GM18511 (cell line): ENCODE results near the gene AQP2.

Source experiments
- ATAC-seq: cut with Tn5 transposase; IDR thresholded peaks from one replicate; pipeline ENCODE4 v1.9.1; 2021; ENCODE audit warnings: mild to moderate bottlenecking, moderate library complexity; ENCODE audit not compliant: unreplicated experiment

The AQP2 gene

DNA sequence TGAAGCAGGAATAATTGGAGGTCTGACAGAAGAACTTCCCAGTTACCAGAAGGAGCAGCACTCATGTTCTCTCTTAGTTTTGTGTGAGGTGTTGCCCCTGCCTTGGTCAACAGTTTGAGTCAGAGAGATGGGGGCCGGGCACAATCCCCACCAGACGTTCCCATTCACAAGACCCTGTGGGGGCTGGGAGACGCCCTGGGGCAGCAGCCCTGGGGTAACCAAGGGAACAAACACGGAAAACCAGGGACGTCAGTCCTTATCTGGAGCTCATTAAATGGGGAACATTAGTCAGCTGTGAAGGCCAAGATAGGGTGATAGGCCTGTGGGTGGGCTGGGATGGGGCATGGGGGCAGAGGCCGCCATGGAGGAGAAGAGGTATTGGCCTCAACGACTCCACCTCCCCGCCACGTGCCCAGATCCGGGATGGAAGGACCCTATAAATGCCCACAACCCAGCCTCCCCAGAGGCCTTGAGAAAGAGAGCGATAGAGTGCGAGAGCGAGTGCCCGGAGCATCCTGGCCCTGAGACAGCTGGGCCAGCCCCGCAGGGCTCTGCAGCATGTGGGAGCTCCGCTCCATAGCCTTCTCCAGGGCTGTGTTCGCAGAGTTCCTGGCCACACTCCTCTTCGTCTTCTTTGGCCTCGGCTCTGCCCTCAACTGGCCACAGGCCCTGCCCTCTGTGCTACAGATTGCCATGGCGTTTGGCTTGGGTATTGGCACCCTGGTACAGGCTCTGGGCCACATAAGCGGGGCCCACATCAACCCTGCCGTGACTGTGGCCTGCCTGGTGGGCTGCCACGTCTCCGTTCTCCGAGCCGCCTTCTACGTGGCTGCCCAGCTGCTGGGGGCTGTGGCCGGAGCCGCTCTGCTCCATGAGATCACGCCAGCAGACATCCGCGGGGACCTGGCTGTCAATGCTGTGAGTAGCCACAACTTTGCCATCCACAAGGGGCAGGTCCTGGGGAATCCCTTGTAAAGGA lies at the start of gene AQP2:
Gene AQP2, plus strand, starts transcription at position 465 of the 979 bp plus-strand sequence. Its CDS starts 94 bp downstream, at position 559.
- ATAC-seq: no peak

DNA sequence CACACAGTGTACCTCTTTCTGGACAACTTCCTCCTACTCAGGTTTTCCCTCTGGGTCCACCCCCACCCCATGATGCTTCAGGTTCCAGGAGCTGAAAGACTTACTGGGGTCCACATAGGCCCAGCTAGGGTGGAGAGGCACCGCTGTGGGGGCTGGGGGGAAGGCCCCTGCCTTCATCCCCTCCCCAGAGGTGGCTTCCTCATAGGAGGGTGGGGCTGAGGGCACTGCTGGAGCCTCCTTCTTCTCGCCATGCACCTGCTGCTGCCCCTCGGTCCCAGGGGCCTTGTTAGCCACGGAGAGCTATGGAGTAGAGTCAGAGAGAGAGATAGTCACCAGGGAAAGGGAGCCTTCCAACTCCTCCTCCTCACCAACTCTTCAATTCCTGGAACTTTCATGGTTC lies 49.5 kb upstream of the AQP2 start:
- no peak for ATAC-seq

GRCh38 chr12:49901986-49902385 lies 48.6 kb upstream of the AQP2 start:
- ATAC-seq: no peak

DNA sequence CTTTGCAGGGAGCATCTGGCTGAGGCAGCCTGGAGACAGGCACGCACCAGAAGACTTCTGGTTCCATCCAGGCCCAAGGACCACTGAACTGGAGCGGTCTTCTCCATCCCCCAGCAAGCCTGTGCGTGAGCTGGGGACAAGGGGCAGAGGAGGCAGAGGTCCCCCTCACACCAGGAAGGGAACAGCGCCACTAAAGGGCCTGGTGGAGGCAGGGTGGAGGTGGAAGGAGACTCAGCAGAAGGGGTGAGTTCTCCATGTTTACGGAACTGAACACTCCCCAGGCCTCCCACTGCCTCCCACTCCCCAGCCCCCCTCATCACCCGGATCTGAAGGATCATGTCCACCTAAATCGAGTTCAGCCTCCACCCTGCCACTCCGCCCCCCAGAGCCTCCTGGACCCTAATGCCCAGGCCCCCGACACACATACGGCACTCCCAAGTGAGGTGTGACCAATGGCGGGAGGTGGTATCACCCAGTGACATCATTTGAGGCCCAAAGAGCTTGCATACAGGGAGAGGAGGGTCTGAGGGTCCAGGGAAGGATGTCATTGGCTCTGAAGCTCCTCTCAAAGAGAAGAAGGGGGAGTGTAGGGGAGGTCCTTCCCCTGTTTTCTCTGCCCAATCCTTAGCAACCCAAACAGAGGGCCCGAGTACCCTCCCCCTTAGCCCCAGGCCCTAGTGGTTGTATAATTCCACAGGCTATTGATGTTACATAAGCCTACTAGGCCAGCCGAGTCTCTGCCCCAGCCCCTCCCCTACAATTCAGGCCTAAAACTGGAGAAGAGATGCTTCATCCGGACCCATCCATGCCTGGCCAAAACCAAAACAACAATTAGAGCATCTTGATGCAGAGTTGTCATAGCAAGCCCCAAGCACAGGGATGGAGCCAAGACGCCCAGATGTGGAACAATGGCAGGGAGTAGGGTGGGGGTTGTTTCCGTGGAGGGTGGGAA lies 47.9 kb upstream of the AQP2 start:
- ATAC-seq: no peak

DNA sequence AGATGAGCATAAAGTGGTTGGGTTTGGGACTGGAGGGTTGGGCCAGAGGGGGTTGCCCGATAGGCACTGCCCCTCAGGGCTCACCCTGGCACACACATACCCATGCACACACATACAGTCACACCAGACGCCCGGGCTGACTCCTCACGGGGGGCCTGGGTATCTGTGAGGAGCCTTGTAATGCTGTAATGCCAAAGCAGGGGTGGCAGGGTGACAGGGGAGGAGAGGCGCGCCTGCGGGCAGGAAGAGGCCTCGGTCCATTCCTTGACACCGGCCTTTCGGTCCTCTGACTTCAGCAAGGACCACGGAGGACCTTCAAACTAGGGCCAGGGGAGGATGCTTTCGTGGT lies 47.2 kb upstream of the AQP2 start:
- no peak for ATAC-seq

- no peak for ATAC-seq
Measured at GRCh38 chr12:49903700-49904423, 46.7 kb upstream of the AQP2 start, which contains the start of gene FAIM2. FAIM2 (minus strand) TSS chr12:49903900; CDS start chr12:49903792, 108 bp downstream.

- ATAC-seq: no peak
Measured at GRCh38 chr12:49904601-49905000, 45.9 kb upstream of the AQP2 start.

DNA sequence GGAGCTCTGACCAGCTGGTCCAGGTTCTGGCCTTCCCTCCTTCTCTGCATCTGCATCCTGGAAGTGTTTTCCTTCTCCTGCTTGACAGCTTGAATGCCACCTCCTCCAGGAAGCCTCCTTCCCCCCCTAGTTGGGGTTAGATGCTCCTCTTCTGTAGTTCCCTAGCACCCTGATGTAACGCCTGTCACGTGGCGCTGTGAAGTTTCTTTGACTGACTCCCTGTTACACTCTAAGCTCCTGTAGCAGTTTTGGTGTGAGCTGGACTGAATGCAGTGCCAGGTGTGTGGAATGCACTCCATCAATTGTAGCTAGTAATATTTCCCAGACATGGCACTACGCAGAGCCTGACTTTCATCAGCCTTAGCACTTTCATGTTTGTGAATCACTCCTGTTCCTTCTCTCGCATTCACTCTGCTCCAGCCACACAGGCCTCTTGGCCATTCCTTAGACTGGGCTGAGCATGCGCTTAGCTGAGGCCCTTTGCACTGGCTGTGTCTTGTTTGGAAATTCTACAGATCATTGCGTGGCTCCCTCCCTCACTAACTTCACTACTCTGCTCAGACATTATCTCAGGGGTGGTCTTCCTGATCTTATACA lies 44.7 kb upstream of the AQP2 start:
- ATAC-seq: no peak

- no peak for ATAC-seq
Measured at GRCh38 chr12:49907352-49907751, 43.2 kb upstream of the AQP2 start.

DNA sequence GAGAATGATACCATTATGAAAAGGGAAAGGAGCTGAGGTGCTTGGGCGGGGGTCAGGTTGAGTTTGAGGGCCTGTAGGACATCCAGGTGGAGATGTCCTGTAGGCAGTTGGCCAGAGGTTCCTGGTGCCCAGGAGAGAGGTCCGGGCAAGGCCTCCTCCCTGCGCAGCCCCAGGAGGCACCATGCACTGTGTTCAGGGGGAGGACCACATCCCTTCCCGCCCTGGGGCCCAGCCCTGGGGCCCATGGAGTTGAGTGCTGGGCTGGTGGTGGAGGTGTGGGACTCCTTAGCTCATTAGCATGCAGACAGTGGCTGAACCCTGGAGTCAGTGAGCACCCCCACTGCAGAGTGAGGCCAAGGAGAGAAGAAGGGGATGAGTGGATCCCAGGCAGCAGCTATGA lies 41.2 kb upstream of the AQP2 start:
- ATAC-seq: no peak

DNA sequence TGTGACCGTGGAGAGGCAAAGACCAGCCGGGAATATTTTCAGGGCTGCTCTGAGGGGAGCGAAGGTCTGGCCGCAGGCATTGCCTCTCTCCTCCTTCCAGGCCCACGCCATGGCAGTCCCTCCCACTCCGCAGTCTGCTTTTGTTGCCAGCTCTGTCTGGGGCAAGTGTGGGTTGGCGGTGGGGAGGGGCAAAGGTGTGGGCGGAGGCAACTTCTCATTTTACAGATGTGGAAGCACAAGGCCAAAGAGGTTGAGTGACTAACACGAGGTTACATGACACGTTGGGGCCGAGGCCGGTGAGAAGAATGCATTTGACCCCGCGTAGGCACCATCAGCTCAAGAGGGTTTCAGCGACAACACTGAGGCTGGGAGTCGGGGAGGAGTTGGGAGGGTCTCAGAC lies 40.7 kb upstream of the AQP2 start:
- no peak for ATAC-seq

DNA sequence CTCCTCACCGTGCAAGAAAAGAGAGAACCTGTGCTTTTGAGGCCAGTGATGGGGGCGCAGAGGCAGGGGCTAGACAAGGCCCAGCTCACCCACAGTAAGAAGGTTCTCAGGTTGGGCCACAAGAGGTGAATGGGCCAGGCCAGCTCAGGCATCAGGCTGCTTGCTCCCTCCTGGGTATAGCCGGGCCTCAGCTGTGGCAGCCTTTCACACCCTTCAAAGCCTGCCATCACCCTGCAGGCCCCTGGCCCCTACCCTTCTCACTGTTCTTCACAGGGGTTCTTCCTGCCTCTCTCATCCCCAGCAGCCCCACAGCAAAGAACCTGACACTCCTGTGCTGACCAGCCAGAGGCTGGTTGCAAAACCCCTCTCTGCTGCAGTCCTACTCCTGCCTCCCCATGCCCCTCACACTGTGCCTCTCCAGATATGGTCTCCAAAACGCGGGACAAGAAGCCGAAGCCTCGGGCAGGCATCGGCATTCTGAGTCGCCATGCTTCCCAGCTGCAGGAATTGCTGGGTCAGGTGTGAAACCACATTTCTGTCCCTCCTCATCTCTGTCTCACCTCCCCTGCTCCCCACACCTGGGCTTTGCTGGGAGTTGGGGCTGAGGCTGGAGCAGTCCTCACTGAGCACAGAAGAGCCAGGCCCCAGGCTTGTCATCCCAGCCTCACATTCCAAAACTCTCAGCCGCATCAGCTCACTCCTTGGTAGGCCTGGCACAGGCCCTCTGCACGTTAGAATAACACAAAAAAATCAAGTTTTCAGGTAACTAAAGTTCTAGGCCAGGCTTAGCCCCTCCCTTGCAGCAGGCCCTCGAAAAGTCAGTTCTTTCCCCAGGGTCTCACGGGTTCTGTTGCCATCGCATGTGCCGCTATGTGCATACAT lies 40.0 kb upstream of the AQP2 start:
- no peak for ATAC-seq

GRCh38 chr12:49911213-49911605 lies 39.3 kb upstream of the AQP2 start:
- ATAC-seq: no peak

DNA sequence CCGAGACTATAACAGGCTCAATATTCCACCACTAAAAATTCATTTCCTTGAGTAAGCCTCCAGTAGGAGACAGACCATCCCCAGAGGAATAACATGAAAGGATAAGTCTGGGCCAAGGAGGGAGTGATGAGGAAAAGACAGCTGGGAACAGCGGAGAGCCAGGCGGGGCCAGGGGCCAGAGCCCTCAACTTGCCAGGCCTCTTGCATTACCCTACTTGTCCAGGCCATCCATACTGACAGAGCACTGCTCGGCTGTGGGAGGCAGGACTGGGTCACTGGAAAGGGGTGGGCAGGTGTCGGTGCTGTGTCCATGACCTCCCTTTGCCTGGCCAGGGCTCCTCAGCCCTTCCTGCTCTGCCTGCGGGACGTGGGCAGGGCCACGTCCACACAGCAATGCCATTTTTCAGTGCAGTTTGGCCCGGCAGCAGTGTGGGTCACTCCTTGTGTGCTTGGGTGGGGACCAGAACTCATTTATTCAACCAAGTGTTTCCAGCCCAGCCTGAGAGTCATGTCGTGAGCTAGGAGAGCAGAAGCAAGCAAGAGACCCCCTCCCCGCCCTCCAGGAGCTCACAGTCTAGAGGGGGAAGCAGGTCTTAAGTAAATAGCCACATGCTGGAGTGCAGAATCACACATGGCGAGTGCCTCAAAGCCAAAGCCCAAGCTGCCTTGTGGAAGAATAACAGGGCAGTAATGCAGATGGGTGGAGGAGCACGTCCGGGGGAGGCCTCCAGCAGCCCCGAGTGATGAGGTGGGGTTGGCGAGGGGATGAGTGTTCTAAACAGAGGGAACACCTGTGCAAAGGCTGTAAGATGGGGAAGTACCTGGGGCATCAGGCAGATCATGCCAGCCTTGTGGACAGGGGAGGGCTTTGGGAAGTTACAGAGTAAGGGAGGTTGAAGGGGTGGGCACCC lies 37.9 kb upstream of the AQP2 start:
- ATAC-seq: no peak

DNA sequence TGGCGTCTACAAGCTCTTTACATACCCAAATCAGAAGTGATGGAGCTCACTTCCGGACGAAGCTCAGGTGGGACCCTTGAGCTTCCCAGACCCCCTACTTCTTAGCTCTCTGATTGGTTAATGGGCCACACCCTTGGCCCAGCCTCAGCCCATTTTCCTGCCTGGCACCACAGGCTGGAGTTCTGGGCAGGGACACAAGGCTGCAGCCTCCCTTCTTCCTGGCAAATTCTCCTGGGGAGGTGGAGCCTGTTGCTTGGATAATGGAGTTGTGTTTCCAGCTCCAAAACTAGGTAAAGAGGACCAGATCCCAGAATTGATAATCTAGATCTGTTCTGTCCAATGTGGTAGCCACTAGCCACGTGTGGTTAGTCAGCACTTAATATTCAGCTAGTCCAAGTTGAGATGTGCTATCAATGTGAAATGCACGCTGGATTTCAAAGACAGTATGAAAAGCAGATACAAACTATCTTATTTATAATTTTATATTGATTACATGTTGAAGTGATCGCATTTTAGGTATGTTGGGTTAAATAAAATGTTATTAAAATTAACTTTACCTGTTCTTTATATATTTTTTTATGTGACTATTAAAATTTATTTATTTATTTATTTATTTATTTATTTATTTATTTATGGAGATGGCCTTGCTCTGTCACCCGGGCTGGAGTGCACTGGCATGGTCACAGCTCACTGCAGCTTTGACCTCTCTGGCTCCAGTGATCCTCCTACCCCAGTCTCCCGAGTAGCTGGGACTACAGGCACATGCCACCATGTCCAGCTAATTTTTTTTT lies 34.2 kb upstream of the AQP2 start:
- ATAC-seq: no peak

DNA sequence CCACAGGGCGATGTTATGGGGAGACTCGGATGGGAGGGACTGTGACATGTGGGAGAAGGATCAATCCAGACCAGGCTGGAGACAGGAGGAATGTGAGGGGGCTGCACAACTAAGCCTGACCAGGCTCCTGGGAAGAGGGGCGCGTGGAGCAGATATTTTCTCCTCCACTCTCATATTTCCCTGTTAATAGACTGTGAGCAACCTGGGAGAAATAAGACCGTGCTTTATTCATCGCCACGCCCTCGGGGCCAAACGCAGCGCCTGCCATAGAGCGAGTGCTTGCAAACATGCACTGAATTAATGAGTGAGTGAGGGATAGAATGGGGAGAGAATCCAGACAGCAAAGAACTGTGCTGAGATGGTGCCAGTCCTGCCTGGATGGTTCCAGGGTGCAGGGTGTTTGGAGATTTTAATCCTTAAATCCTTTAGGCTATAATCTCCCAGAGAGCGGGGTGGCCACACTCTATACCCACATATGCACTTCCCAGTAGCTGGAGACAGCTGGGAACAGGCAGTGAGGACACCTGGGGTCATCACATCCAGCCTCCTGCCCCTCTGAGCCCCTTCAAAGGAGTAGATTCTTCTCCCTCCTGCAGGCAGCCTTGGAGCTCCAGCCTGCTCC lies 33.3 kb upstream of the AQP2 start:
- no peak for ATAC-seq

DNA sequence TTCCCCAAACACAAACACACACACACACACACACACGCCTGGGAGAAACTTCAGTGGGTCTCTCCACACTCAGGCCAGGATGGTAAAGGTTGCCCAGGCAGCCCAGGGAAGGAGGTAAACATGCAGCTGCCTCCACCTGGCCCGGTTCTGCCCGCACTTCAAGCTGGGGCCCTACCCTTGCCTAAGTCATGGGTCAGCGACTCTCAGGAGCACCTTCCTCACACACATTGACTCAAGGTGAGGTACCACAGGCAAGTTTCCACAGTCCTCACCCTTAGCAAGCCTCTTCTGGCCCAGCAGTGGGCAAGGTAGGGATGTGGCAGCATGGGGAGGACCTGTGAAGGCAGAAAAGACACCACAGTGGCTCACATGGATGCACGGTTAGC lies 32.8 kb upstream of the AQP2 start:
- ATAC-seq: no peak
